Testis (tissue), 3 donors: Measurements from ENCODE around the gene PDXDC1. TPM values are rescaled to one million over a fixed set of nuclear protein-coding genes. Genes with fewer than 3 reads are reported as not detected.
"Not testable (repeated sequence)": the region's sequence is repeated elsewhere in the genome, so short reads cannot be mapped to it uniquely, and the experiment has no call there.

Experiments used
- DNase-seq: peaks from one replicate; pipeline ENCODE4 v3.0.0-alpha.2; 2019
- H3K27ac ChIP-seq, 2 donors: fragments of 200-600 bp; sonication (generic); one replicate each; pipeline ENCODE4 v1.5.1; 2019
- H3K27me3 ChIP-seq: fragments of 200-600 bp; sonication (generic); one replicate; pipeline ENCODE4 v1.5.1; 2019
- H3K36me3 ChIP-seq: fragments of 200-600 bp; sonication (generic); one replicate; pipeline ENCODE4 v1.5.1; 2017; ENCODE audit warnings: low read depth; ENCODE audit errors: missing control alignments
- H3K4me1 ChIP-seq: fragments of 200-600 bp; sonication (generic); one replicate; pipeline ENCODE4 v1.5.1; 2019
- H3K4me3 ChIP-seq, 2 donors: fragments of 200-600 bp; sonication (generic); one replicate each; pipeline ENCODE4 v1.5.1; 2017 to 2019
- H3K9me3 ChIP-seq: fragments of 200-600 bp; sonication (generic); one replicate; pipeline ENCODE4 v1.5.1; 2017
- CTCF ChIP-seq, 3 experiments: fragments of 450-650 bp in 2 of 3; fragments of 200-600 bp in 1 of 3; sonication (generic) in 1 of 3; IDR thresholded peaks; one replicate each; pipeline ENCODE4 v1.5.1; 2016 to 2019; ENCODE audit warnings: antibody characterized with exemption in 3 of 3, mild to moderate bottlenecking in 2 of 3, moderate library complexity in 1 of 3
- POLR2A ChIP-seq: fragments of 450-650 bp; IDR thresholded peaks from one replicate; pipeline ENCODE4 v1.6.1; 2017; ENCODE audit warnings: antibody characterized with exemption, mild to moderate bottlenecking, moderate library complexity
- WGBS, 2 donors: methylation state at CpG; one replicate each; pipeline ENCODE4 v1.1.5; 2018; 5-methylcytosine and 5-hydroxymethylcytosine counted together
- intact Hi-C: fragments of 100-400 bp; cut with DNase I; formaldehyde crosslinking; loops from one replicate; pipeline ENCODE4 v1.15.1; 2023; ENCODE audit warnings: low total_unique reads
- polyA plus RNA-seq: library from polyadenylated mRNA; stranded (reverse); fragments of 350-450 nt; fragmentation: Illumina TruSeq; extraction: RNeasy Lipid Tissue Mini Kit (QIAGEN cat#74804); gene quantifications from one replicate; pipeline ENCODE4 v1.2.3, GENCODE V29; 2014; ENCODE audit warnings: low read depth, low replicate concordance; ENCODE audit not compliant: insufficient read depth
- total RNA-seq, 2 donors: library from RNA; depleted of rRNA; stranded (reverse); fragments of >200 nt; gene quantifications; one replicate each; pipeline ENCODE4 v1.2.3, GENCODE V29; 2016

PDXDC1 gene
- total and polyA plus RNA-seq, 3 donors from 2014 or later: 171 to 257 (median 247) TPM

- no peak overlapping the region for H3K27ac ChIP-seq
- intact Hi-C loops: no loop called here
- no peak for TF ChIP-seq CTCF (IDR thresholded peaks at IDR 0.05)
- TF ChIP-seq POLR2A: no peak
These were observed 72.0 kb downstream of the PDXDC1 start for GRCh38 chr16:15046692-15047376.

GRCh38 chr16:15049581-15050180 is 74.9 kb downstream of the PDXDC1 start:
- WGBS, 2 donors: 66 to 77% methylated on average over 3 of the region's 3 CpGs
- no peaks in the 10 kb centered on the region for H3K27me3 ChIP-seq
- no peaks in the 10 kb centered on the region for H3K36me3 ChIP-seq
- no peak overlapping the region for H3K4me3 ChIP-seq
- H3K9me3 ChIP-seq: no peaks in the 10 kb centered on the region
- H3K27ac ChIP-seq: no peak overlapping the region
- TF ChIP-seq POLR2A (no peak), CTCF (IDR thresholded peaks at IDR 0.05) (no peak)
- no peak for DNase-seq
- H3K4me1 ChIP-seq: no peaks in the 10 kb centered on the region
- intact Hi-C loops: no loop called here

More at GRCh38 chr16:15046692-15047376, 72.0 kb downstream of the PDXDC1 start:
- DNase-seq: no peak
- Histone ChIP-seq H3K27me3 (no peaks in the 10 kb centered on the region), H3K36me3 (no peaks in the 10 kb centered on the region), H3K4me1 (no peaks in the 10 kb centered on the region), H3K4me3 (no peak overlapping the region), H3K9me3 (no peaks in the 10 kb centered on the region)
- whole genome bisulfite sequencing, 2 donors: 93 to 94% methylated on average over 19 to 21 of the region's 21 CpGs

GRCh38 chr16:15050440-15050839 is 75.6 kb downstream of the PDXDC1 start:
- DNase-seq, H3K9me3 ChIP-seq, intact Hi-C loops, H3K27ac ChIP-seq, H3K4me3 ChIP-seq, H3K27me3 ChIP-seq, H3K36me3 ChIP-seq, H3K4me1 ChIP-seq: not testable (repeated sequence)
- 94 to 97% methylated on average over 1 of the region's 1 CpG for WGBS, 2 donors

GRCh38 chr16:15051387-15051951 is 76.6 kb downstream of the PDXDC1 start:
- intact Hi-C loops: no loop called here
- WGBS, 2 donors: 96 to 97% methylated on average over 9 of the region's 9 CpGs
- Histone ChIP-seq H3K4me3 (no peak overlapping the region), H3K36me3 (no peaks in the 10 kb centered on the region), H3K9me3 (no peaks in the 10 kb centered on the region), H3K27ac (no peak overlapping the region), H3K4me1 (no peaks in the 10 kb centered on the region), H3K27me3 (no peaks in the 10 kb centered on the region)
- no peak for DNase-seq
- no peak for TF ChIP-seq CTCF (IDR thresholded peaks at IDR 0.05)
- no peak for TF ChIP-seq POLR2A

- intact Hi-C loops: no loop called here
- TF ChIP-seq POLR2A (no peak), CTCF (IDR thresholded peaks at IDR 0.05) (no peak)
- WGBS, 2 donors: 81 to 83% methylated on average over 10 of the region's 10 CpGs
- Histone ChIP-seq H3K27me3 (no peaks in the 10 kb centered on the region), H3K4me1 (no peaks in the 10 kb centered on the region), H3K4me3 (no peak overlapping the region), H3K9me3 (no peaks in the 10 kb centered on the region), H3K27ac (no peak overlapping the region), H3K36me3 (no peaks in the 10 kb centered on the region)
- DNase-seq: no peak
These were observed 78.1 kb downstream of the PDXDC1 start for GRCh38 chr16:15052747-15053476.
